ENCODE results near the gene EGFLAM. TPM values are rescaled to one million over a fixed set of nuclear protein-coding genes. Genes with fewer than 3 reads are reported as not detected.

The EGFLAM gene
- total and polyA plus RNA-seq, 9 of the 15 experiments (the other 6 are each of a cell fraction or from before 2014, with no cell fraction given): 0.09 to 2.5 (median 1.0) TPM

- WGBS (ENCODE audit: insufficient coverage, low coverage, missing lambda C conversion rate): 0% methylated on average over 1 of the region's 1 CpG
- FAIRE-seq (no peak), DNase-seq (ENCODE audit: extremely low read depth in 1 of 4, low spot score in 3 of 4) (no peak), ATAC-seq (no peak)
- Histone ChIP-seq H3K9me3 (replicated peaks; ENCODE audit: control insufficient read depth, insufficient read depth, low read depth, low read length) (no peaks in the 10 kb centered on the region), H3K36me3 (ENCODE audit: control insufficient read depth, insufficient read depth, low read length) (no peaks in the 10 kb centered on the region), H4K20me1 (replicated peaks; ENCODE audit: control insufficient read depth, insufficient read depth, low read length) (no peaks in the 10 kb centered on the region), H3K79me2 (ENCODE audit: control insufficient read depth, insufficient read depth, low read length) (no peaks in the 10 kb centered on the region), H3K27ac (ENCODE audit: extremely low read depth, low read depth, low read length) (no peak overlapping the region), H3K4me2 (ENCODE audit: insufficient read depth, low read length) (no peak overlapping the region), H3K9me1 (ENCODE audit: control insufficient read depth, insufficient read depth, low read length) (no peaks in the 10 kb centered on the region), H3K4me3 (no peak overlapping the region), H3K9ac (ENCODE audit: insufficient read depth in 1 of 2, low read depth in 2 of 2, low read length in 2 of 2) (no peak overlapping the region), H2AFZ (ENCODE audit: low read depth, low read length) (no peak overlapping the region), H3K4me1 (replicated peaks in 1 of 2; ENCODE audit: control insufficient read depth in 2 of 2, insufficient read depth in 2 of 2, low read length in 2 of 2) (no peaks in the 10 kb centered on the region), H3K27me3 (ENCODE audit: control insufficient read depth in 2 of 2, insufficient read depth in 2 of 2, low read length in 2 of 2) (peaks cover 25 to 32% of the 10 kb centered on the region in 2 experiments)
- no TSS peak for BruUV-seq (replicated peaks)
- in situ Hi-C loops (cut with MboI): loop anchor here (5.0 kb wide), 2 partner anchors 224 to 369 kb away; no protein-coding TSS in a partner anchor
- ChIA-PET POLR2A (no interaction called here), CTCF (ENCODE audit: low intra/inter-chr PET ratio) (no interaction called here)
- intact Hi-C loops (cut with micrococcal nuclease): no loop called here
- TF ChIP-seq JUNB (CRISPR knock-in tag; conservative IDR thresholded peaks at IDR 0.05) (no peak), RBM25 (IDR thresholded peaks at IDR 0.05; ENCODE audit: low read depth, low read length, severe bottlenecking) (peak; percentile 54)
These were observed 180.4 kb downstream of the EGFLAM start for GRCh38 chr5:38438757-38439156.

GRCh38 chr5:38441453-38442246 lies 183.3 kb downstream of the EGFLAM start:
- Histone ChIP-seq H3K9me3 (replicated peaks; ENCODE audit: control insufficient read depth, insufficient read depth, low read depth, low read length) (no peaks in the 10 kb centered on the region), H3K27ac (ENCODE audit: extremely low read depth, low read depth, low read length) (no peak overlapping the region), H3K9me1 (ENCODE audit: control insufficient read depth, insufficient read depth, low read length) (no peaks in the 10 kb centered on the region), H3K4me3 (no peak overlapping the region), H2AFZ (ENCODE audit: low read depth, low read length) (no peak overlapping the region), H3K4me2 (ENCODE audit: insufficient read depth, low read length) (no peak overlapping the region), H3K4me1 (replicated peaks in 1 of 2; ENCODE audit: control insufficient read depth in 2 of 2, insufficient read depth in 2 of 2, low read length in 2 of 2) (peaks cover 0 to 6% of the 10 kb centered on the region in 2 experiments; a peak in 1 of 5 replicates), H3K79me2 (ENCODE audit: control insufficient read depth, insufficient read depth, low read length) (no peaks in the 10 kb centered on the region), H4K20me1 (replicated peaks; ENCODE audit: control insufficient read depth, insufficient read depth, low read length) (no peaks in the 10 kb centered on the region), H3K27me3 (ENCODE audit: control insufficient read depth in 2 of 2, insufficient read depth in 2 of 2, low read length in 2 of 2) (peaks cover 9 to 35% of the 10 kb centered on the region in 2 experiments; a peak in 4 of 5 replicates), H3K9ac (ENCODE audit: insufficient read depth in 1 of 2, low read depth in 2 of 2, low read length in 2 of 2) (no peak overlapping the region), H3K36me3 (ENCODE audit: control insufficient read depth, insufficient read depth, low read length) (no peaks in the 10 kb centered on the region)
- ChIA-PET CTCF (ENCODE audit: low intra/inter-chr PET ratio) (interaction anchor here (0.6 to 2.1 kb wide), 11 partner anchors 109 to 1128 kb away, joined by 3 to 19 read pairs (median 4); no protein-coding TSS in a partner anchor), POLR2A (interaction anchor here (0.6 to 1.2 kb wide), 9 partner anchors 9 to 368 kb away, joined by 3 to 8 read pairs (median 4); no protein-coding TSS in a partner anchor)
- DNase-seq (ENCODE audit: extremely low read depth in 1 of 4, low spot score in 3 of 4) (peak; percentile 87 to 92 (median 88)), ATAC-seq (peak; percentile 100), FAIRE-seq (peak; percentile 98)
- no TSS peak for BruUV-seq (replicated peaks)
- intact Hi-C loops (cut with micrococcal nuclease) (loop anchor here (1.0 to 10.0 kb wide), 7 partner anchors 59 to 643 kb away; no protein-coding TSS in a partner anchor), in situ Hi-C loops (cut with MboI) (no loop called here)
- WGBS (ENCODE audit: insufficient coverage, low coverage, missing lambda C conversion rate): 9% methylated on average over 9 of the region's 9 CpGs
- peak; percentile 99 for TF ChIP-seq DEAF1 (CRISPR knock-in tag; IDR thresholded peaks at IDR 0.05)
- TF ChIP-seq VEZF1 (CRISPR knock-in tag; IDR thresholded peaks at IDR 0.05): no peak
- 0 out of 2 replicates have a peak, but pooled peaks have one; percentile 15 for TF ChIP-seq CXXC5 (CRISPR knock-in tag; IDR thresholded peaks at IDR 0.05)
- peak; percentile 96 to 98 (median 98) for TF ChIP-seq CTCF (IDR thresholded peaks at IDR 0.05 in 2 of 3, conservative IDR thresholded peaks at IDR 0.05 in 1 of 3; ENCODE audit: insufficient read depth in 2 of 3, low read depth in 1 of 3, low read length in 3 of 3)
- TF ChIP-seq ZFP36 (IDR thresholded peaks at IDR 0.05; ENCODE audit: low read depth, low read length, partially characterized antibody): peak; percentile 33
- no peak for TF ChIP-seq ZNF551 (CRISPR knock-in tag; IDR thresholded peaks at IDR 0.05)

Data from K562 (cell line).